GM21515 (cell line): ENCODE data around the gene CALR.
A peak's percentile ranks its signal among the peaks of the same experiment; 100 is the strongest.
"Not testable (repeated sequence)": the region's sequence is repeated elsewhere in the genome, so short reads cannot be mapped to it uniquely, and the experiment has no call there.

Experiments
- ATAC-seq: cut with Tn5 transposase; IDR thresholded peaks from one replicate; pipeline ENCODE4 v1.9.1; 2021; ENCODE audit not compliant: unreplicated experiment

The CALR gene

GRCh38 chr19:12952488-12953137, 14.2 kb downstream of the CALR start:
- no peak for ATAC-seq

GRCh38 chr19:12953138-12953798, 14.9 kb downstream of the CALR start:
- no peak for ATAC-seq

GRCh38 chr19:12953799-12954611, 15.6 kb downstream of the CALR start:
- no peak for ATAC-seq

GRCh38 chr19:12954612-12954962, 16.2 kb downstream of the CALR start:
- ATAC-seq: no peak

GRCh38 chr19:12955575-12955974, 17.2 kb downstream of the CALR start:
- not testable (repeated sequence) for ATAC-seq

GRCh38 chr19:12955996-12956395, 17.6 kb downstream of the CALR start:
- ATAC-seq: no peak

- peak; percentile 58 for ATAC-seq
These were observed 18.3 kb downstream of the CALR start, which contains the start of gene GADD45GIP1 for GRCh38 chr19:12956446-12957388. GADD45GIP1 (minus strand) TSS chr19:12957223; CDS start chr19:12957212, 11 bp downstream.

- ATAC-seq: not testable (repeated sequence)
These were observed 19.1 kb downstream of the CALR start for GRCh38 chr19:12957389-12957952.

- no peak for ATAC-seq
These were observed 21.1 kb downstream of the CALR start for GRCh38 chr19:12959481-12959880.

GRCh38 chr19:12965017-12965811, 26.8 kb downstream of the CALR start:
- ATAC-seq: no peak

- no peak for ATAC-seq
These were observed 27.4 kb downstream of the CALR start for GRCh38 chr19:12965812-12966135.

- no peak for ATAC-seq
These were observed 29.5 kb downstream of the CALR start for GRCh38 chr19:12967907-12968306.

- ATAC-seq: no peak
These were observed 31.0 kb downstream of the CALR start, which contains the start of gene DAND5 for GRCh38 chr19:12969292-12969988. DAND5 (plus strand) TSS chr19:12969576; CDS start chr19:12969661, 85 bp downstream.

GRCh38 chr19:12970070-12970820, 31.8 kb downstream of the CALR start:
- no peak for ATAC-seq

GRCh38 chr19:12973236-12973635, 34.8 kb downstream of the CALR start:
- no peak for ATAC-seq

- ATAC-seq: no peak
These were observed 36.2 kb downstream of the CALR start for GRCh38 chr19:12974301-12975220.

GRCh38 chr19:12975221-12975741, 36.9 kb downstream of the CALR start:
- no peak for ATAC-seq
